Spleen (tissue), 7 donors: ENCODE measurements around the gene RABAC1.

Experiments used
- CTCF ChIP-seq, 11 experiments: fragments of 200-600 bp in 7 of 11; fragments of 450-650 bp in 4 of 11; sonication (generic) in 4 of 11; IDR thresholded peaks in 8 of 11; conservative IDR thresholded peaks in 3 of 11; 1 replicate in 7 of 11; 2 replicates in 4 of 11; pipeline versions ENCODE4 v1.4.0 to v1.8.0; 2016 to 2021; ENCODE audit warnings: antibody characterized with exemption in 11 of 11, inconsistent platforms in 4 of 11, mild to moderate bottlenecking in 1 of 11
- POLR2A ChIP-seq, 3 donors: fragments of 450-650 bp; IDR thresholded peaks; one replicate each; pipeline ENCODE4 v1.5.1; 2017; ENCODE audit warnings: antibody characterized with exemption in 3 of 3, mild to moderate bottlenecking in 1 of 3
- donor health status: DM: no; HTN: no; CAD: no; lungs with moderate emphysema.
- donor health status: DM: no; HTN: no; CAD: no.
- donor health status: DM: no; HTN: no; CAD: no.

- TF ChIP-seq CTCF (IDR thresholded peaks at IDR 0.05 in 8 of 11, conservative IDR thresholded peaks at IDR 0.05 in 3 of 11) (no peak), POLR2A (IDR thresholded peaks at IDR 0.05) (no peak)
Observed at GRCh38 chr19:41984961-41985360, 25.8 kb upstream of the RABAC1 start.
